T-helper 17 cell (primary cell): Measurements from ENCODE around the gene NFATC1. TPM values are rescaled to one million over a fixed set of nuclear protein-coding genes. Genes with fewer than 3 reads are reported as not detected.

Experiments
- ATAC-seq: fragments of 150-1000 bp; cut with Tn5 transposase; 2 replicates; pipeline ENCODE4 v1.10.0; 2021; ENCODE audit warnings: mild to moderate bottlenecking, moderate library complexity
- DNase-seq, 3 donors: peaks; one replicate each; pipeline versions ENCODE4 v3.0.0 to v3.0.0-alpha.2; 2020 to 2021
- H3K9me3 ChIP-seq: one replicate; pipeline ENCODE4 v1.7.0; 2013; ENCODE audit warnings: low read length, mild to moderate bottlenecking; ENCODE audit not compliant: control insufficient read depth, poor library complexity, severe bottlenecking
- H3K27ac Mint-ChIP-seq: one replicate; pipeline ENCODE4 v1.8.0; 2022; ENCODE audit warnings: mild to moderate bottlenecking, moderate library complexity, mixed read lengths
- H3K27me3 Mint-ChIP-seq: one replicate; pipeline ENCODE4 v1.8.0; 2022; ENCODE audit warnings: mixed read lengths
- H3K36me3 Mint-ChIP-seq: one replicate; pipeline ENCODE4 v1.8.0; 2022; ENCODE audit warnings: low read depth, mixed read lengths
- H3K4me1 Mint-ChIP-seq: one replicate; pipeline ENCODE4 v1.8.0; 2022; ENCODE audit warnings: mild to moderate bottlenecking, mixed read lengths
- H3K4me3 Mint-ChIP-seq: one replicate; pipeline ENCODE4 v1.8.0; 2022; ENCODE audit warnings: mild to moderate bottlenecking, moderate library complexity, mixed read lengths
- total RNA-seq, 4 donors: library from RNA in 2 of 4; stranded (reverse) in 2 of 4; gene quantifications; one replicate each; pipeline ENCODE4 v1.2.3 and lab custom pipeline; 2022 to 2026

Gene NFATC1
- total RNA-seq, 2 donors from 2014 or later: 73.4 to 77.8 TPM

DNA sequence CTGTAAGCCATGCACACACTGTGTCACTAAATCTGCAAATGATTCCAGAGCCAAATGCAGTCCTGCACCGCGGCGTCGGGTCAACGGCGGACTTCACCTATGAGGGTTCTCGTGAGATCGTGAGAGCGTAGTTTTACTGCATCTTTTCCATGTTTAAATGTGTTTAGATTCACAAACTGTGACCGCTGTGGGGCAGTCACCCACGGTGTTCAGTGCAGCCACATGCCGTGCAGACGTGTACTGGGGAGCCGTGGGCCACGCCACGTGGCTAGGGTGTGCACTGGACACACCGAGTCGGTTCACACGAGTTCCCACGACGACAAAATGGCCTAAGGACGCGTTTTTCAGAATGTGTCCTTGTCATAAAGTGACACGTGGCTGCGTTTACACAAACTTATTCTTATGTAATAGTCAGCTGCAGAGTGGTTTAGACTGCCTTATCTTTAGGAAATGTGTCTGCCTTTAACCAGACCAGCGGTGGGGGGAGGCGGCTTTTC, 34.1 kb downstream of the NFATC1 start:
- Mint-ChIP-seq H3K4me3 (peak overlapping the region; percentile 41), H3K4me1 (peaks cover 31% of the 10 kb centered on the region), H3K27ac (peak overlapping the region; percentile 34), H3K27me3 (no peaks in the 10 kb centered on the region), H3K36me3 (peaks cover 1% of the 10 kb centered on the region)
- DNase-seq (no peak), ATAC-seq (no peak)
- no peaks in the 10 kb centered on the region for H3K9me3 ChIP-seq

DNA sequence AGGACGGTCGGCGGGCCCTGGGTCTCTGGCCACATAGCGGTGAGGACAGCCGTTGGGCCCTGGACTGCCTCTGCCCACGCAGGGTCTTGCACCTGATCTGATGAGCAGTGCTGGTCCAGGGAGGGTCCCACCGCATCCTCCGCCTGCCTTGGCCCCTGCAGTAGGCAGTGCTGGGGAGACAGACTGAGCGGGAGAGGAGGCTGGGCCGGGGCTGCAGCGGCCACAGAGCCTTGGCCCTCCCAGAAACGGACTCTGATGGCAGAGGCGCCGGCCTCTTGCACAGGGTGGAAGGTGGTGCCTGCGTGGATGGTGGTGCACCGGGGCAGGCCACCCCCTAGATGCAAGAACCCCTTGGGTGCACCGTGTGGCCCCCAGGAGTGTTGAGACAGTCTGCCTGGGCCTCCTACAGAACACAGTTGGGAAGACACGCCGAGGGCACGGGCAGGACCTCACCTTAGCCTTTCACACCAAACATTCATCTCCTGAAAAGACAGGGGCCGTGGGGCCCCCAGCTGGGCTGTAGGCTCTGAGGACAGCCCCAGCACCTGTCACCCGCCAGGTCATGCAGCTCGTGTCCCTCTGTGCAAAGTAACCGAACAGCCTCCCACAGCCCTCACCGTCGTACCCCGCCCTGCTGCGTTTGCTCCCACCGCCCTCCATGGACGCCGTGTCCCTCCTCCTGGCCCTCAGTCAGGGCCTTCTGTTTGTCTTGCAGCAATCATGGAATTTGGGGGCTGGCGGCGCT, 36.8 kb downstream of the NFATC1 start:
- no peaks in the 10 kb centered on the region for H3K9me3 ChIP-seq
- DNase-seq (no peak), ATAC-seq (no peak)
- Mint-ChIP-seq H3K36me3 (no peaks in the 10 kb centered on the region), H3K4me3 (no peak overlapping the region), H3K27me3 (no peaks in the 10 kb centered on the region), H3K27ac (no peak overlapping the region), H3K4me1 (peaks cover 33% of the 10 kb centered on the region)

DNA sequence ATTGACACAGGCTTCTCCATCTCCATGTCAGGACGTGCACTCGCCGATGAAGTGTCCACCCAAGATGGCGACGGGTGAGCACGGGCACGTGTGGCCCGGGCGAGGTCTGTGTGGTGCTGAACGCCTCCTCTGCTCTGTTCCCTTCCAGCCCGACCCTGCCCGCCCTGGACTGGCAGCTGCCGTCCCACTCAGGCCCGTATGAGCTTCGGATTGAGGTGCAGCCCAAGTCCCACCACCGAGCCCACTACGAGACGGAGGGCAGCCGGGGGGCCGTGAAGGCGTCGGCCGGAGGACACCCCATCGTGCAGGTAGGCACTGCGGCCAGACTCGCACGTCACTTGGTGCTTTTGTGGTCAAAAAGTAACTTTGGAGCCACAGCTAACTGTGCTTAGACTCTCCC, 37.7 kb downstream of the NFATC1 start:
- H3K4me3 Mint-ChIP-seq: no peak overlapping the region
- no peaks in the 10 kb centered on the region for H3K27me3 Mint-ChIP-seq
- no peaks in the 10 kb centered on the region for H3K9me3 ChIP-seq
- H3K4me1 Mint-ChIP-seq: peaks cover 38% of the 10 kb centered on the region
- H3K36me3 Mint-ChIP-seq: no peaks in the 10 kb centered on the region
- no peak for ATAC-seq
- no peak for DNase-seq
- H3K27ac Mint-ChIP-seq: no peak overlapping the region

DNA sequence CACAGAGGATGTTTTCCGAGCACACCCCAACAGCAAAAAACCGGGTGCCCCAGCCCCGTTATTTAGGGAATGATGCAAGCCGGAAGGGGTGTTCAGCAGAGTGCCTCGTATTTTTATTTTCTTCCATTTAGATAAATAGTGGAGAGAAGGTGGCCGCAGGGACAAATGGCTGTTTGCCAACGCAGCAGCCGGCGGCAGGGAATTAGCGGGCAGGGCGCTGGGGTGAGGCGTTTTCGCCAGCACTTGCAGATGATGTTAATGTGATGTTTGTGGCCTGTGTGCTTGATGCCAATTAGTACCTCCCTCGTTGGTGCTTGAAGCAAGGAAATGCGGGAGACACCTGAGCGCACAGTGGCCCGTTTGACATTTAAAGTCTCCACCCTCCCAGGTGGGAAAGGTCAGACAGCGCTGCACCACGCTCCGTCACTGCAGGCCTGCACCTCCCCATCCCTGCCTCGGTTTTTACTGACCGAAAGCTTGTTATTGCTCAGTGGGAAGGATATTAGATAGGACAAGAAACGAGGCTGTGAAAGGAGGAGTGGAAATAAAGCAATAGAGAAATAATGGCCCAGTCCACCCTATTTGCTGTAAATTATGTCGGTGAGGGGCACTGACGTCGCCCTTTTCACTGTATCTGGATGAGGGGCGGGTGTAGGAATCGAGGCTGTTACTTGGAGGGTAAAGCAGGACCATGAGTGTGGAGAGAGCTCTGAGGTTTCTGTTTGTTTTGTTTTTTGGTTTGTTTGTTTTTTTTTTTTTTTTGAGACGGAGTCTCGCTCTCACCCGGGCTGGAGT, 39.1 kb downstream of the NFATC1 start:
- H3K9me3 ChIP-seq: no peaks in the 10 kb centered on the region
- Mint-ChIP-seq H3K27ac (peak overlapping the region; percentile 83), H3K4me1 (peaks cover 35% of the 10 kb centered on the region), H3K27me3 (no peaks in the 10 kb centered on the region), H3K4me3 (peak overlapping the region; percentile 76), H3K36me3 (no peaks in the 10 kb centered on the region)
- DNase-seq (no peak), ATAC-seq (no peak)

DNA sequence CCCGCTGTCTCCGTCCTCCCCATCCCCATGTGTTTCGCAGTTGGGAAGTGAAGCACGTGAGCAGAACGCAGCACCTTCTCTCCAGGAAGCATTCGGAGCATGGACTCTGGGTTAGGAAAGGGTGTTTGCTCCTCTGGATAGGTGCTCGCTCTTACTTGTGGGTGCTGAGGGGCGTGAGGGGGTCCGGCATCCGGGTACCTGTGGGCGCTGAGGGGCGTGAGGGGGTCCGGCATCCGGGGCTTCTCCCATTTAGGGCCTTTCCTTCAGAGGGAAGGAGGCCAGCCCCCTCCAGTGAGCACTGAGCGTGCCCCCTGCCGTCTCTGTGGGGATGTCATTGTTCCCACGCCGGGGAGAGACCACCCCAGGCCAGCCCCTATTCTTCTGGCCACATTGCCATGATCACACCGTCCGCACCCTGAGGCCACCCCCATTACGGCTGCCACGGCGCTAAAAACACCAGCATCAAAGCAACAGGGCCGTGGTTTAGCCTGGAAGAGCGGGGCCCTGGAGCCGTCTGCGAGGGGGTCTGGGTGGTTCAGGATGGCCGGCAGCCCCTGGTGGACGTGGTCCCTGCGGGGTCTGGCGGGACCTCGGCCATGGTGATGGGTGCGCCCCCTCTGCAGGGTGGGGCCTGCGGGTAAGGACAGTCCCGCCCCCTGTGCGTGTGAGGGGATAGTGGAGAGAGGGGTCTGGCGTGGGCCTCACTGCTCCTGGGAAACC, 41.0 kb downstream of the NFATC1 start:
- Mint-ChIP-seq H3K36me3 (no peaks in the 10 kb centered on the region), H3K4me3 (no peak overlapping the region), H3K27me3 (no peaks in the 10 kb centered on the region), H3K27ac (peak overlapping the region; percentile 83), H3K4me1 (peaks cover 29% of the 10 kb centered on the region)
- no peak for ATAC-seq
- H3K9me3 ChIP-seq: no peaks in the 10 kb centered on the region
- DNase-seq: no peak

DNA sequence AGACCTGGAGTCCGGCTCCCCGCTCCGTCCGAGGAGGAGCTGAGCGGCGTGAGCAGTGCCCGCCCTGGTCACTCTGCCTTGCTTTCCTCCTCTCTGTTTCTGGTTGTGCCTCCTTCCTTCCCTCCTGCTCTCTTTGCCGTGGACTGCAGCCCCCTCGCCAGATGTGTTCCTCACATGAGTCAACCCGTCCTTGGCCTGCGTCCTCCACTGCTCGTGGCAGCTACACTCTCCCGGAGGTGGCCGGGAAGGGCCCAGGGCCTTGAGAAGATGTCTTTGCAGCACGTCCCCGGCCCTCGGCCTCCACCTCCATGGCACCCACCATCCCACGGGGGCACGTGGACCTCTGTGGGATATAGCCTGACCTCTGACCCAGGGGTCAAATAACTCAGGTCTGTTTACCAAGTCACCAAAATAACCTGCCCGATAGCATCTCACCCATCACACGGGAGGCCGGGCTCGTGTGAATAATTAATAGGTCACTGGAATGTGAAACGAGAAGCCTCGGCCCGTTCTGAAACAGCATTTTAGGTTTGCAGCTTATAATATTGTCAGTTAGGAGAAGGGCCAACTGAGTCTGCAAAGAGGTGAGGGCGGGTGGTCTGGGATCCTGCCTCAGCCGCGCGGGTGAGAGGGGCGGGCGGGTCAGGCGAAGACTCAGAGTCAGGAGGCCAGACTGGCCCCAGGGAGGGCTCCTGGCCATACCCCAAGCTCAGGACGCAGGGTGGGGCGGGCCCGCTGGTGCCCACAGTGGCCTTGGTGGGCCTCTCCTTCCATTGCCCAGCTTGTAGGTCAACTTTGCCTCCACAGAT, 42.6 kb downstream of the NFATC1 start:
- ATAC-seq: no peak
- H3K9me3 ChIP-seq: no peaks in the 10 kb centered on the region
- DNase-seq: no peak
- H3K36me3 Mint-ChIP-seq: no peaks in the 10 kb centered on the region
- peak overlapping the region; percentile 83 for H3K27ac Mint-ChIP-seq
- no peak overlapping the region for H3K4me3 Mint-ChIP-seq
- H3K27me3 Mint-ChIP-seq: no peaks in the 10 kb centered on the region
- H3K4me1 Mint-ChIP-seq: peaks cover 27% of the 10 kb centered on the region

DNA sequence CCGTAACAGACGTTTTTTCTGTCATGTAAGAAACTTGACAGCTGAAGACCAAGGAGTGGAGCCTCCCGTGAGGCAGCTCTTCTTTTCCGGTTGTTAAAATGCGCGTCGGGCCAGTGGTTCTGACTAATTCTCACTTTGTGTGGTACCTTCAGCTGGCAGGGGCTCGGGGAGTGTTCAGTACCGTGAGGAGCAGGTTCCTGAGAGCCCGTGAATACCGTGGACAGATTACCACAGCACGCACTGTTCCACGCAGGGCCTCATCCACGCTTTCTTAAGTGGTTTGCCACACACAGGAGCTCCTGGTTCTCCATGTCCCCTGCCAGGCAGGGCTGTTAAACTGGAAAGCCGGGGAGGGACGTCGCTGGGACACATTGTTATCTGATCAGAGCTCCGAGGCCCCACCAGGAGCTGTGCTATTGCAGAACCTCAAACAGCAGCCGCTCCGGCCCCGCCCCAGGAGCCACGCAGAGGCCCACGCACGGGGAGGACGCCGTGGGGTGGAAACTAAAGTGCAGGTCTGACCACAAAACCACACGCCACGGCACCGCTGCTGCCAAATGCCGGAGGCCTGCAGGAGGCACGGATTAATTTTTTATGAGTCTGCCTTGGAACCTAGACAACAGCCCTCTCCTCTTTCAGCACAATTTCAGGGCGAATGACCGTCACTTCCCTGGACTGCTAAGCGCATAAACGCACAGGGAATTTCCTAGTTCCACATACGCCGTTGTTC, 43.3 kb downstream of the NFATC1 start:
- peak overlapping the region; percentile 9 for H3K4me3 Mint-ChIP-seq
- peaks cover 31% of the 10 kb centered on the region for H3K4me1 Mint-ChIP-seq
- H3K27me3 Mint-ChIP-seq: no peaks in the 10 kb centered on the region
- H3K27ac Mint-ChIP-seq: peak overlapping the region; percentile 83
- ATAC-seq: no peak
- H3K9me3 ChIP-seq: no peaks in the 10 kb centered on the region
- no peaks in the 10 kb centered on the region for H3K36me3 Mint-ChIP-seq
- DNase-seq: no peak

GRCh38 chr18:79439628-79440023, 43.9 kb downstream of the NFATC1 start:
- DNase-seq: no peak
- Mint-ChIP-seq H3K36me3 (no peaks in the 10 kb centered on the region), H3K27me3 (no peaks in the 10 kb centered on the region), H3K4me3 (no peak overlapping the region), H3K4me1 (peaks cover 27% of the 10 kb centered on the region), H3K27ac (no peak overlapping the region)
- ATAC-seq: no peak
- H3K9me3 ChIP-seq: no peaks in the 10 kb centered on the region

- H3K9me3 ChIP-seq: no peaks in the 10 kb centered on the region
- ATAC-seq: no peak
- H3K27ac Mint-ChIP-seq: peak overlapping the region; percentile 75
- no peaks in the 10 kb centered on the region for H3K27me3 Mint-ChIP-seq
- peaks cover 20% of the 10 kb centered on the region for H3K4me1 Mint-ChIP-seq
- H3K36me3 Mint-ChIP-seq: no peaks in the 10 kb centered on the region
- no peak overlapping the region for H3K4me3 Mint-ChIP-seq
- DNase-seq: no peak
These were observed 44.8 kb downstream of the NFATC1 start for GRCh38 chr18:79440316-79441110.

DNA sequence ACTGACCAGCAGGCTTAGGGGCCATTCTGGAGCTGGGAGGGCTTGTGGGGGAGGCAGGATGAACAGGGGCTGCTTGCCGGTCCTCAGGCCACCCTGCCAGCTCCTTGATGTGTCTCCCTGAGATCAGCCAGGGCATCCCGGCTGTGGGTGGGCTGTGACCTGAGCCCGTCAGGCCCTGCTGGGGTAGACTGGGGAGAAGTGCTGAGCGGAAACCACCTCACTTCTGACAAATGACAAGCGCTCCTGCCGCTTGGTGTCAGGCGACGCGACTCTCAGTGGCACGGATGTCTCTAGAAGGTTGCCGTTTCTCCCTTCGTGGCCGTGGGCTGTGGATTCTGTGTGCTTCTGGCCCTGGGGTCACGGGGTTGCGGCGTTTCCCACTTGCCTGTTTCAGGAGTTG, 45.7 kb downstream of the NFATC1 start:
- no peak overlapping the region for H3K4me3 Mint-ChIP-seq
- H3K27me3 Mint-ChIP-seq: no peaks in the 10 kb centered on the region
- H3K36me3 Mint-ChIP-seq: no peaks in the 10 kb centered on the region
- peak overlapping the region; percentile 75 for H3K27ac Mint-ChIP-seq
- DNase-seq (no peak), ATAC-seq (no peak)
- H3K4me1 Mint-ChIP-seq: peaks cover 17% of the 10 kb centered on the region
- no peaks in the 10 kb centered on the region for H3K9me3 ChIP-seq

DNA sequence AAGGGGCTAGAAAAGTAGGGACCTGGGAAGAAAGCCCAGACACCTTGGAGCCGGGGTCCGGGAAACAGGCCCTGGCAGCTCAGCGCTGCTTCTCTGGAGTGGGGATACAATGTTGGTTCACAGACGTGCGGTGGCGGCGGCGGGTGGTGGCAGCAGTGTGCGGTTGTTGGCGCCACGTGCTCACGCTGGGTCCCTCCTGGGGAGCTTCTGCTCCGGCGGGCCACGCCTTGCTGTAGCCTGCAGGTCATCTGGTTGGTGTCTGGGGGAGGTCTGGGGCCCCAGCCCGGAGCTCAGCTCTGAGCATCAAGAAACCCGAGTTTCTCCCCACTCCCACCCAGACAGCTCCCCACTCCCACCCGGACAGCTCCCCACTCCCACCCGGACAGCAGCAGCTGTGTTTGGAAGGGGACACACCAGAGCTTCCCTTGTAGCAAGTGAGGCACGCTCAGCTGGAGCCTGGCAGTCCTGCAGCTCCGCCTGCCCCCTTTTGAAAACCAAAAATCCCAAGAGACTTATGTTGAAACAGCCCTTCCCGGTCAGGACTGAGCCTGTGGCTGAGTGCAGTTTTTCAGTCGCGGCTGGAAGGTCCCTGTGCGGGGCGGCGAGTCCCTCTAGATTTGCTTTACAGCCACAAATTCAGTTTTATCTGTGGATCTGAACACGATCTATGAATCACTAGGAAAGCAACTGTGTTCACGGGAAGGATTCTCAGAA, 46.9 kb downstream of the NFATC1 start:
- H3K4me3 Mint-ChIP-seq: no peak overlapping the region
- DNase-seq: no peak
- no peaks in the 10 kb centered on the region for H3K27me3 Mint-ChIP-seq
- no peaks in the 10 kb centered on the region for H3K9me3 ChIP-seq
- ATAC-seq: no peak
- no peaks in the 10 kb centered on the region for H3K36me3 Mint-ChIP-seq
- H3K4me1 Mint-ChIP-seq: peaks cover 19% of the 10 kb centered on the region
- no peak overlapping the region for H3K27ac Mint-ChIP-seq
